ENCODE data around the gene INHA.

GRCh38 chr2:219540784-219541504, 31.2 kb upstream of the INHA start:
- TF ChIP-seq CTCF (IDR thresholded peaks at IDR 0.05) (no peak), POLR2A (IDR thresholded peaks at IDR 0.05) (no peak)

All from lower leg skin (tissue), 3 donors.